ENCODE data around the gene RAD54L2. TPM values are rescaled to one million over a fixed set of nuclear protein-coding genes. Genes with fewer than 3 reads are reported as not detected.
"Not testable (repeated sequence)": the region's sequence is repeated elsewhere in the genome, so short reads cannot be mapped to it uniquely, and the experiment has no call there.

RAD54L2 gene
- polyA plus RNA-seq, 1 donor, result 20.8 TPM

DNA sequence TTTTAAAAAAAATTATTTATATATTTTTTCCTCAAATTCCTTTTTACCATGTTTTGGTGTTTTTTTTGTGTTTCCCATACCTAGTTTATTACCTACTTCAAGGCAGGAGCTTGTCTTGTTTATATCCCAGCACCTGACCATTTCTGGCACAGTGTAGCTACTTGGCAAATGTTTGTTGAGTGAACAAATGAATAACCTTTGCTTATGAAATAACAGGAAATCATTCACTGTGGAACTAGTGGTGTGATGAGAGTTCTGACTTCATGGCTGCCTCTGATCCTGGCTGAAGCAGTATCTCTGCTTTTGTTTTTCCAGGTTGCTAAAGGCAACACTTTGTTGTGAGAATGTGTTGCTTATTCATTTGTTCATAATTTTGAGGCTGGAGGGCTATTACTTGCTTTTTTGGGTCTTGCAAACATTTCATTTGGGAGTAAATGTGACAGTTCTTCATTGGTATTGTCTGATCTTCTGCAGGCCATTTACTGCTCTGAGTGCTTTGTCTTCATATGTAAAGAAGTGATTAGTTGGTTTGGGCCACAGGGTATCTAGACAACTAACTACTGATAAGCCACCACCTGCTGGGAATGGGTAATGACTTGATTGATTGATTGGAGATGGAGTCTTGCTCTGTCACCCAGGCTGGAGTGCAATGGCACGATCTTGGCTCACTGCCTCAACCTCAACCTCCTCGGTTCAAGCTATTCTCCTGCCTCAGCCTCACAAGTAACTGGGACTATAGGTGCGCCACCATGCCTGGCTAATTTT lies 5.7 kb downstream of the RAD54L2 start:
- DNase-seq, result no peak

DNA sequence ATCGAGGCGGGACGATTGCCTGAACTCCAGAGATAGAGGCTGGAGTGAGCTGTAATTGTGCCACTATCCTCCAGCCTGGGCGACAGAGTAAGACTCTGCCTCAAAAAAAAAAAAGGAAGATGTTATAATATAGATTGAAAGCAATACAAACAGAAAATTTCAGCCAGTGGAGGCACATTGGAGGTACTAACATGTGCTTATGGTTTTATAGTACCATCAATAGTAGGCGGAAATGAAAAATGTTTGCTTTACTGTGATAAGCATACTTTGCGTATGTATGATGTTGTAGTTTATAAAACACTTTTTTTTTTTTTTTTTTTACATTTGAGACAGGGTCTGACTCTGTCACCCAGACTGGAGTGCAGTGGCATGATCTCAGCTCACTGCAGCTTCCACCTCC lies 8.8 kb downstream of the RAD54L2 start:
- no peak for DNase-seq

GRCh38 chr3:51549311-51549710 lies 10.8 kb downstream of the RAD54L2 start:
- no peak for DNase-seq

DNA sequence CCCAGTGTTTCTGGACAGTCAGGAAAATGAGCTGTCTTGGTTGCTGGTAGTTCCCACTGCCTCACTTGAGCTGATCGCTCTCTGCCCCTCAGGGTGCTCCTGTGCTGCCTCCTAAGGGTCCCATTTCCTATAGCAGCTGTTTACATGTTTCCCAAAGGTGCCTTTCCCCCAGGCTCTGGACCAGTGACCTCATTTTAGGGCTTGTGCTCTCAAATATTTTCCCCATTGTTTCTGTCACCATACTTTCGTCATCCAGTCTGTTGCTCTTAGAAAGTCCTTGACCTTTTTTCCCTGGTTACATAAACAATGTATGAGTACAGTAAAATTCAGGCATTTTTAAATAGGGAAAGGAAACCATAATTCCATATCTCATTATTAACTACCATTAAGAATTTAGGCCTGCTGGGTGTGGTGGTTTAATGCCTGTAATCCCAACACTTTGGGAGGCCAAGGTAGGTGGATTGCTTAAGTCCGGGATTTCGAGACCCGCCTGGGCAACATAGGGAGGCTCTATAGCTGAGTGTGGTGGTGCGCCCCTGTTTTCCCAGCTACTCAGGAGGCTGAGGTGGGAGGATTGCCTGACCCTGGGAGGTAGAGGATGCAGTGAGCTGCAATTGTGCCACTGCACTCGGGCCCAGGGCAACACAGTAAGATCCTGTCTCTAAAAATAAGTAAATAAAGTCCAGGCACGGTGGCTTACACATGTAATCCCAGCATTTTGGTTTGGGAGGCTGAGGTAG lies 11.7 kb downstream of the RAD54L2 start:
- no peak for DNase-seq

DNA sequence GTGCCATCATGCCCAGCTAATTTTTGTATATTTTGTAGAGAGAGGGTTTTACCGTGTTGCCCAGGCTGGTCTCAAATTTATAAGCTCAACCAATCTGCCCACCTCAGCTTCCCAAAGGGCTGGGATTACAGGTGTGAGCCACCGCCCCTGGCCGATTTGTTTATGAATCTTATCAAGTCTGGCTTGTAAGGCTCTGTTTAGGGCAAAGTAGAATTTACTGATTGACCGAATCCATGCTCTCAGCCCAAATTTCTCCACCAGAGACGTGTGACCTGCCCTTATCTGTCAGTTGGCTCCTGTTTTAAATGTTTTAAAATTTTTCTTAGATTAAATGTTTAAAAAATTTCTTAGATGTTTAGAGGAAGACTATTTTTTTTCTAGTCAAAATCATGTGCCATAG lies 19.5 kb downstream of the RAD54L2 start:
- no peak for DNase-seq

- DNase-seq, result peak; percentile 28
Measured at GRCh38 chr3:51559411-51559888, 20.9 kb downstream of the RAD54L2 start.

DNA sequence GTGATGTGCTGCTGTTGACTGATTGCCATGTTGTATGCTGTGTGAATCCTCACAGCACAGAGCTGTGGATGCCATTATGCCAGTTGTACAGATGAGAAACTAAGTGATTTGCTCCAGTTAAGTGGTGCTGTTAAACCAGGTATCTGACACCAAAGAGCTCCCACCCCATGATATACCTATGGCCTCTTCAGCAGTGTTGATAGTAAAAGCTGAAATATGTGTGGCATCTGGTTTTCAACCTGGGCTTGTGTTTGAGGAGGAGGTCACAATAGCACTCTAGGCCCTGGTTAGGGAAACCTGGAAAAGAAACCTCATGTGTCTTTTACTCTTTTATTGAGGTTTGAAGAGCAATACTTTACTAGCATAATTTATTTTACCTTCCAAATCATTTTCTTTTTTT lies 21.4 kb downstream of the RAD54L2 start:
- no peak for DNase-seq

- not testable (repeated sequence) for DNase-seq
Measured at GRCh38 chr3:51562403-51562802, 23.9 kb downstream of the RAD54L2 start.

GRCh38 chr3:51568036-51568435 lies 29.5 kb downstream of the RAD54L2 start:
- no peak for DNase-seq

DNA sequence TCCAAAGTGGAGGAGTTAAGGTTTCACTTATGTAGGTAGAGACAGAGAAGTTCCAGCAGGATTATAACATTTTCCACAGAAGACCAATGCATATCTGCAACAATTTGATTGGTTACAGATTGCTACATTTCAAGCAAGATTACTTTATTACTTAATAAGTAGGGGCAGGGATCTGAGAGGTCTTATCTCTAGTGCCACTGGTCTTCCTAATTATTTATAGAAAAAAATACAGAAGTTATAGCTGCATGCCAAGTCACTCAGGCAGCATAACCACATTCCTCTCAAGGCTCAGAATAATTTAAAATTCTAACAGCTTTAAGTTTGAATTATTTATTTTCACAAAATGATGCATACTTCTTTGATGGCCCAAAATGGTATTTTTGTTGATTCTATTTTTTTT lies 30.5 kb downstream of the RAD54L2 start:
- no peak for DNase-seq

- no peak for DNase-seq
Measured at GRCh38 chr3:51578238-51578637, 39.7 kb downstream of the RAD54L2 start.

DNA sequence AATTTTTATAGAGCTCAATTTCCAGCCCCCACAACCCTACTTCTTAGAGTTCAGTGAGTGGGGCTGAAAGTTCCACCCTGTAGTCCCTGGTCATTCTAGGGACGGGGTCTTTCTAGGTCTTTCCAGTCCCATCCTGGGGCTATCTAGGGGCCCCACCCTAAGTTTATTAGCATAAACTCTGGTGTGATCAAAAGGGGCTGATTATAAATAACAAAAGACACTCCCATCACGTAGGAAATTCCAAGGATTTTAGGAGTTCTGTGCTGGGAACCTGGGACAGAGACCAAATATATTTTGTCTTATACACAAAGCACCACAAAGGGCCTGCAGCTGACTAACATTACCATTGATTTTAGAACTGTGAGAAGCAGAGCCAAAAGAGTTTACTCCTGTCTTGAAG lies 41.9 kb downstream of the RAD54L2 start:
- no peak for DNase-seq

DNA sequence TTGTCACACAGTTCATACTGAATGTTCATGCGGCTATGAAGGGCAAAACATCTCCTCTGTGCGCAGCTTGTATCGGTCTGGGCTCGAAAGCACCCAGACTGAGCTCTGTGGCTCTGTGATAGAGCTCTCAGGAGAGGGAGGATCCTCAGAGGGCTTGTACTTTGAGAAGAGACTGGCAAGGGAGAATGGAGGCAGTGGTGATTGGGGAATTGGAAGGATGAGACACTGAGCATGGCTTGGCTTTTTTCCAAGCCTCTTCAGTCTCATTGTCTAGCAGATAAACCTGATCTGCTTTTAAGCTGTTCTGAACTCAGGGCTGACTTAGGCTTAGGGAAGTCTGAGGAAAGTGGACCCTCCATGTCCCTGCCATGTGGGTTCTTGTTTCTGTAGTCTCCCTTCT lies 43.0 kb downstream of the RAD54L2 start:
- no peak for DNase-seq

DNA sequence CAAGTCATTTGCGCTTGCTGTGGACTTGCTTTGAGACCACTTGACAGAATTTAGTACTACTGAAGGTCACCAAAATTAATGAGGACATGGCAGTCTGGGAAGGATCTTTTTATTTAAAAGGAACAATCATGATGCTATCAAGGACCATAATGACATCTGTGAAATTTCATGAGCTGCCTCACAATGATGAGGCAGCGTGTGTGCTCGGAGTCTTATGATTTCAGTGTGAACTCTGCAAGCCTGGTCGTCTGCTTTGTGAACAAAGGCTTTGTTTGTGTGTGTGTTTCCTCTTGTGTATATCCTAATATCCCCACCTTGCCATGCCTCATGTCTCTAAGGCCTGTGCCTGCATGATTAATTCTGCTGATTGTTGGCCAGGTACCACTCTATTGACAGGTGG lies 46.7 kb downstream of the RAD54L2 start:
- no peak for DNase-seq

- DNase-seq, result no peak
Measured at GRCh38 chr3:51585871-51586270, 47.4 kb downstream of the RAD54L2 start.

Other genes with a start within 250 kb of the RAD54L2 start
- 130 TPM for gene MANF, start 153.4 kb upstream of the RAD54L2 start, polyA plus RNA-seq (ENCODE audit: insufficient read length)
- gene RBM15B, start 147.4 kb upstream of the RAD54L2 start, polyA plus RNA-seq (ENCODE audit: insufficient read length), result 39.2 TPM
- 32.3 TPM for gene DCAF1, start 38.7 kb upstream of the RAD54L2 start, polyA plus RNA-seq (ENCODE audit: insufficient read length)
- 57.3 TPM for gene TEX264, start 132.5 kb downstream of the RAD54L2 start, polyA plus RNA-seq (ENCODE audit: insufficient read length)
- gene GRM2, start 168.3 kb downstream of the RAD54L2 start, polyA plus RNA-seq (ENCODE audit: insufficient read length), result 0.52 TPM
- gene IQCF6, start 240.5 kb downstream of the RAD54L2 start, polyA plus RNA-seq (ENCODE audit: insufficient read length), result not detected

Measured in left kidney (tissue), 2 donors.